ENCODE data around the gene SSBP2. TPM values are rescaled to one million over a fixed set of nuclear protein-coding genes. Genes with fewer than 3 reads are reported as not detected.
"Not testable (repeated sequence)": the region's sequence is repeated elsewhere in the genome, so short reads cannot be mapped to it uniquely, and the experiment has no call there.

The SSBP2 gene
- total RNA-seq, 2 donors from 2014 or later: 23.7 to 75.0 TPM

DNA sequence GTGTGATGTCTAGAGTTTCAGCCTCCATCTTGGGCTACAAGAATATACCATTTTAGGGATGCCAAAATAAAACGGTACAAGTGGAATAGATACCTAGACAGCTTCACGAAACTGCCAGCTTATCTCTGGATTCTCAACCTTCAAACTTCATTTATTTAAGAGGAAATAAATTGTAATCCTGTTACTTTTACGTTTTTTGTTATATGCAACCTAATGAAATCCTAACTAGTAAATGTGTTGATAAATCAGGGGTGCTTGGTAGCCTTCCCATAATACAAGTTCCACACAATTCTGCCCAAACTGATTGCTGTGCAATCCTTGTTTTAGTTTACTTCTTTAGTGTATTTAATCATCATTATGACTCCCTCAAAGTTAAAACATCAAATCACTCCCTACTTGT lies 75.5 kb downstream of the SSBP2 start:
- H3K4me3 ChIP-seq: no peak overlapping the region
- H3K36me3 ChIP-seq: no peaks in the 10 kb centered on the region
- ATAC-seq (ENCODE audit: insufficient number of reproducible peaks, low FRiP score, low read depth) (no peak), DNase-seq (ENCODE audit: low spot score) (no peak)
- H3K27ac ChIP-seq: no peak overlapping the region
- H3K27me3 ChIP-seq (replicated peaks; ENCODE audit: insufficient read depth): no peaks in the 10 kb centered on the region
- TF ChIP-seq, protein P1, sequence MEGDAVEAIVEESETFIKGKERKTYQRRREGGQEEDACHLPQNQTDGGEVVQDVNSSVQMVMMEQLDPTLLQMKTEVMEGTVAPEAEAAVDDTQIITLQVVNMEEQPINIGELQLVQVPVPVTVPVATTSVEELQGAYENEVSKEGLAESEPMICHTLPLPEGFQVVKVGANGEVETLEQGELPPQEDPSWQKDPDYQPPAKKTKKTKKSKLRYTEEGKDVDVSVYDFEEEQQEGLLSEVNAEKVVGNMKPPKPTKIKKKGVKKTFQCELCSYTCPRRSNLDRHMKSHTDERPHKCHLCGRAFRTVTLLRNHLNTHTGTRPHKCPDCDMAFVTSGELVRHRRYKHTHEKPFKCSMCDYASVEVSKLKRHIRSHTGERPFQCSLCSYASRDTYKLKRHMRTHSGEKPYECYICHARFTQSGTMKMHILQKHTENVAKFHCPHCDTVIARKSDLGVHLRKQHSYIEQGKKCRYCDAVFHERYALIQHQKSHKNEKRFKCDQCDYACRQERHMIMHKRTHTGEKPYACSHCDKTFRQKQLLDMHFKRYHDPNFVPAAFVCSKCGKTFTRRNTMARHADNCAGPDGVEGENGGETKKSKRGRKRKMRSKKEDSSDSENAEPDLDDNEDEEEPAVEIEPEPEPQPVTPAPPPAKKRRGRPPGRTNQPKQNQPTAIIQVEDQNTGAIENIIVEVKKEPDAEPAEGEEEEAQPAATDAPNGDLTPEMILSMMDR (IDR thresholded peaks at IDR 0.05): no peak
- peaks cover 0 to 22% of the 10 kb centered on the region in 2 donors for H3K4me1 ChIP-seq (ENCODE audit: control insufficient read depth in 1 of 2, low read depth in 2 of 2)
- H3K9me3 ChIP-seq: no peaks in the 10 kb centered on the region

DNA sequence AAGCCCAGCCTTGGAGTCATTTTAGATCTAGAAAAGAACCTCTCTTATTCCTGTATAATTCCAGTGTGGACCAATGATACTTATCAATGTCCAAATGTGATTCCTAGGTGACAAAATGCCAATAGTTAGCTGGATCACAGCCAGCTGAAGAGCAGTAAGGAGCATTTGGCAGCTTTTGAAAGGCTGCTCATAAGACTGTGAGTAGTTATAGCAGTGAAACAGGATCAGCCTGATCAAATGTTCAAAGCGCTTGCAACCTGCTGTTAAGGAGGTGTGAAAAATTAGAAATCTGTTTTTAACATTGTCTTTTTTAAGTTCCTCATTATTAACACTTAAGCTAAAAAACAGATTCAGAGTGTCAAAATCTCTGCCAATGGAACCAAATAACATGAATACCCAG lies 85.1 kb downstream of the SSBP2 start:
- ATAC-seq (ENCODE audit: insufficient number of reproducible peaks, low FRiP score, low read depth): no peak
- H3K4me1 ChIP-seq (ENCODE audit: control insufficient read depth in 1 of 2, low read depth in 2 of 2): peaks cover 0 to 23% of the 10 kb centered on the region in 2 donors
- no peak overlapping the region for H3K4me3 ChIP-seq

DNA sequence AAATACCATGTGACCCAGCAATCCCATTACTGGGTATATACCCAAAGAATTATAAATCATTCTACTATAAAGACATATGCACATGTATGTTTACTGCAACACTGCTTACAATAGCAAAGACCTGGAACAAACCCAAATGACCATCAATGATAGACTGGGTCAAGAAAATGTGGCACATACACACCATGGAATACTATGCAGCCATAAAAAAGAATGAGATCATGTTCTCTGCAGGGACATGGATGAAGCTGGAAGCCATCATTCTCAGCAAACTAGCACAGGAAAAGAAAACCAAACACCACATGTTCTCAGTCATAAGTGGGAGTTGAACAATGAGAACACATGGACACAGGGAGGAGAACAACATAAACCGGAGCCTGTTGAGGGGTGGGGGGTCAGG lies 90.3 kb downstream of the SSBP2 start:
- H3K4me3 ChIP-seq; H3K4me1 ChIP-seq (ENCODE audit: control insufficient read depth in 1 of 2, low read depth in 2 of 2); H3K27me3 ChIP-seq (replicated peaks; ENCODE audit: insufficient read depth); ATAC-seq (ENCODE audit: insufficient number of reproducible peaks, low FRiP score, low read depth); H3K27ac ChIP-seq; H3K9me3 ChIP-seq; H3K36me3 ChIP-seq; DNase-seq (ENCODE audit: low spot score): not testable (repeated sequence)

More for the DNA sequence above, 85.1 kb downstream of the SSBP2 start:
- Histone ChIP-seq H3K27ac (no peak overlapping the region), H3K27me3 (replicated peaks; ENCODE audit: insufficient read depth) (no peaks in the 10 kb centered on the region), H3K9me3 (no peaks in the 10 kb centered on the region), H3K36me3 (no peaks in the 10 kb centered on the region)
- DNase-seq (ENCODE audit: low spot score): no peak
- TF ChIP-seq, protein P1 (IDR thresholded peaks at IDR 0.05): no peak

DNA sequence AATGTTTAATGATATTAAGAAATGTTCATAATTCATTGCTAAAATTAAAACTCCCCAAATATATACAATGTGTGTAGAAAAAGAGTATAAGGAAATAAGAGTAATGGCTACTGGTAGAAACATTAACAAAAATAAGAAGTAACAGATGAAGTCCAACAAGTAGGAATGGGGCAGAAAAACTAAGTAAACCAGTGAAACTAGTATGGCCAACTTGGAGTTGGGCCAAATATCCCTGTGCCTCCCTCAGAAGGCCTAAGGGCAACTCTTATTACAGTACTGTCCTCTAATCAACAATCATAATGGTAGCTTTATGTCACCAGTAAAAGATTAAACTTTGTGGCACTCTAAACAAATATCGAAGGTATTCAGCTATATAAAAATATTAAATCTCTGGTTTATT lies 93.5 kb downstream of the SSBP2 start:
- Histone ChIP-seq H3K4me1 (ENCODE audit: control insufficient read depth in 1 of 2, low read depth in 2 of 2) (no peaks in the 10 kb centered on the region), H3K27me3 (replicated peaks; ENCODE audit: insufficient read depth) (no peaks in the 10 kb centered on the region), H3K4me3 (no peak overlapping the region), H3K27ac (no peak overlapping the region), H3K36me3 (no peaks in the 10 kb centered on the region), H3K9me3 (no peaks in the 10 kb centered on the region)
- DNase-seq (ENCODE audit: low spot score) (no peak), ATAC-seq (ENCODE audit: insufficient number of reproducible peaks, low FRiP score, low read depth) (no peak)
- TF ChIP-seq, protein P1 (IDR thresholded peaks at IDR 0.05): no peak

DNA sequence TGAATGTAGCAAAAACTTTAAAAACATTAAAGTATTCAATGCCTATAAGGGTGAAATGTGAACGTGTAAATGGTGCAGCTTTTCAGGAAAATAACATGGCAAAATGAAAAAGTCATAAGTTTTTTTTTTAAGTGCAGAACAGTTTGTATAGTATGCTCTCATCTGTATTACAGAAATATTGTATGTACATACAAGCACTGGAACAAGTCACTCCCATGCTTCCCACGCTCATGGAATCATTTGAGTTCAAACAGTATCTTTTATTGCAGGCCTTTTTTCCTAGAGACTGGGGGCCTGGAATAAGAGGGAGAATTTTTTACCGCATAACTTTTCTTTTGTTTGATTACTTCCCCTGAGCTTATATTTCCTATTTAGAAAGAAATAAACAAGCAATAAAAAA lies 94.1 kb downstream of the SSBP2 start:
- TF ChIP-seq, protein P1 (IDR thresholded peaks at IDR 0.05): no peak
- no peaks in the 10 kb centered on the region for H3K36me3 ChIP-seq
- H3K4me3 ChIP-seq: no peak overlapping the region
- no peaks in the 10 kb centered on the region for H3K27me3 ChIP-seq (replicated peaks; ENCODE audit: insufficient read depth)
- H3K27ac ChIP-seq: no peak overlapping the region
- no peaks in the 10 kb centered on the region for H3K9me3 ChIP-seq
- H3K4me1 ChIP-seq (ENCODE audit: control insufficient read depth in 1 of 2, low read depth in 2 of 2): no peaks in the 10 kb centered on the region
- ATAC-seq (ENCODE audit: insufficient number of reproducible peaks, low FRiP score, low read depth) (no peak), DNase-seq (ENCODE audit: low spot score) (no peak)

DNA sequence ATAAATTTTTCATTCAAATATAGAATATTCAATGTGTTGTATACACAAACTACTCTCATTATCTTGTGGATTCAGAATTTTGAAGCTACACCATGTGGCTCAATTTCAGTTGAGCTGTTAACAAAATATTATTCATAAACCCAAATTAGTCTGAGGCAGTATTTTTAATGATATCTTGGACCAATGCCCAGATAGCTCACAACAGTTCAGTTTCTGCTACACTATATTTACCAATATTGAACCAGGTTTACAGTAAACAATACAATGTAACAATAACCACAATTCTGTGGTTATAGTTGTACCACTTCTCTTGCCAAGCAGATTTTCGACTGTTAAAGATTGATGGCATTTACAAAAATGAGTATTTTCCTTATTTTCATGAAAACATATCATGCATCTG lies 99.9 kb downstream of the SSBP2 start:
- H3K9me3 ChIP-seq: no peaks in the 10 kb centered on the region
- TF ChIP-seq, protein P1 (IDR thresholded peaks at IDR 0.05): no peak
- no peaks in the 10 kb centered on the region for H3K27me3 ChIP-seq (replicated peaks; ENCODE audit: insufficient read depth)
- peaks cover 3% of the 10 kb centered on the region for H3K36me3 ChIP-seq
- no peak overlapping the region for H3K27ac ChIP-seq
- peaks cover 0 to 4% of the 10 kb centered on the region in 2 donors for H3K4me1 ChIP-seq (ENCODE audit: control insufficient read depth in 1 of 2, low read depth in 2 of 2)
- ATAC-seq (ENCODE audit: insufficient number of reproducible peaks, low FRiP score, low read depth) (no peak), DNase-seq (ENCODE audit: low spot score) (no peak)
- H3K4me3 ChIP-seq: no peak overlapping the region

All from thoracic aorta (tissue), 2 donors.